Measurements from ENCODE around the gene SF3B4. TPM values are rescaled to one million over a fixed set of nuclear protein-coding genes. Genes with fewer than 3 reads are reported as not detected.

Gene SF3B4
- total and polyA plus RNA-seq, 2 of the 8 experiments (the other 6 are each of a cell fraction or from before 2014, with no cell fraction given): 81.1 to 122 TPM

DNA sequence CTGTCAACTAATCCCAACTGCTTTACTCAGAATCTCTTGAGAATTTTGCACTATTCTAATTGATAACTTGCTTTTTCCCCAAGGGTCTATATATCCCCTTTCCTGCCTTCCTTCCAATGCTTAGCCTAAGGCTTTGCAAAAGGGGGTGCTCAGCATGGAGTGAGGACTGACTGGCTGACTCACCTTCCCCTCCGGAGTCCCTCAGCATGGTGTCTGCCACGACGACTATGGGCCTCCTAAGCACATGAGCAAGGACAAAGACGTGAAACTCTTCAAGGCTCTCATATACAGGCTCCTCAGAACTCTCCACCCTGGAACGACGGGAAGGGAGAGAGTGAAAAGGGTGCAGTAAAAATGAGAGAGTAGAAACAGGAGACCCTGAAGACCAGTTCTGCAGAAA, 22.3 kb upstream of the SF3B4 start:
- WGBS, 2 experiments (ENCODE audit: extremely low coverage in 1 of 2, insufficient coverage in 1 of 2, insufficient read length in 1 of 2, insufficient replicate concordance in 2 of 2, low coverage in 1 of 2, low lambda C conversion rate in 2 of 2, missing lambda C conversion rate in 1 of 2): 78% methylated on average over 6 of the region's 6 CpGs; no CpG with 5 or more reads in 1 of the 2 experiments
- no peak overlapping the region for H3K14ac ChIP-seq (ENCODE audit: insufficient read length)
- no peak overlapping the region for H3K9ac ChIP-seq (replicated peaks in 1 of 4; ENCODE audit: extremely low read depth in 1 of 4, low read depth in 3 of 4, low read length in 3 of 4)
- H3K79me1 ChIP-seq (ENCODE audit: low read depth, low read length): no peaks in the 10 kb centered on the region
- no peak overlapping the region for H2AK5ac ChIP-seq (ENCODE audit: low read depth, low read length)
- H2BK120ac ChIP-seq (replicated peaks; ENCODE audit: low read depth, low read length): no peak overlapping the region
- ChIA-PET CTCF (ENCODE audit: partially characterized antibody) (interaction anchor here (0.9 to 1.4 kb wide), 2 partner anchors 11 to 238 kb away, joined by 4 to 6 read pairs; no protein-coding TSS in a partner anchor), POLR2A (ENCODE audit: partially characterized antibody) (no interaction called here)
- no peak overlapping the region for H3K4me2 ChIP-seq (ENCODE audit: insufficient read depth in 1 of 2, low read depth in 2 of 2, low read length in 2 of 2)
- no peaks in the 10 kb centered on the region for H4K20me1 ChIP-seq (replicated peaks in 1 of 2; ENCODE audit: control insufficient read depth in 1 of 2, insufficient read depth in 2 of 2, low read length in 2 of 2)
- H3K79me2 ChIP-seq (ENCODE audit: control insufficient read depth in 1 of 2, insufficient read depth in 2 of 2, low read length in 2 of 2): no peaks in the 10 kb centered on the region
- no peak overlapping the region for H2AFZ ChIP-seq (ENCODE audit: low read length)
- H4K8ac ChIP-seq (ENCODE audit: extremely low read depth, insufficient read depth, low read length): no peak overlapping the region
- H2BK5ac ChIP-seq (ENCODE audit: low read depth, low read length): no peak overlapping the region
- H3K23me2 ChIP-seq (ENCODE audit: low read depth, low read length): no peaks in the 10 kb centered on the region
- FAIRE-seq (no peak), DNase-seq (ENCODE audit: low read depth in 1 of 2, low spot score in 2 of 2) (no peak)
- H3K4ac ChIP-seq (replicated peaks; ENCODE audit: insufficient read length, low read depth, low read length): no peak overlapping the region
- no peak overlapping the region for H3K27ac ChIP-seq (ENCODE audit: low read depth, low read length)
- H3K23ac ChIP-seq (ENCODE audit: insufficient read length): no peak overlapping the region
- no peaks in the 10 kb centered on the region for H3K27me3 ChIP-seq (replicated peaks in 1 of 4; ENCODE audit: control insufficient read depth in 3 of 4, extremely low read depth in 1 of 4, insufficient read depth in 3 of 4, low read length in 3 of 4)
- H2BK12ac ChIP-seq (ENCODE audit: low read depth, low read length): no peak overlapping the region
- no peaks in the 10 kb centered on the region for H3K9me3 ChIP-seq (ENCODE audit: insufficient read depth in 2 of 2, low read depth in 1 of 2, low read length in 1 of 2)
- H3K18ac ChIP-seq (ENCODE audit: extremely low read depth, low read length): no peak overlapping the region
- TF ChIP-seq, protein P1, sequence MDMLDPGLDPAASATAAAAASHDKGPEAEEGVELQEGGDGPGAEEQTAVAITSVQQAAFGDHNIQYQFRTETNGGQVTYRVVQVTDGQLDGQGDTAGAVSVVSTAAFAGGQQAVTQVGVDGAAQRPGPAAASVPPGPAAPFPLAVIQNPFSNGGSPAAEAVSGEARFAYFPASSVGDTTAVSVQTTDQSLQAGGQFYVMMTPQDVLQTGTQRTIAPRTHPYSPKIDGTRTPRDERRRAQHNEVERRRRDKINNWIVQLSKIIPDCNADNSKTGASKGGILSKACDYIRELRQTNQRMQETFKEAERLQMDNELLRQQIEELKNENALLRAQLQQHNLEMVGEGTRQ (IDR thresholded peaks at IDR 0.05; ENCODE audit: low read length): no peak
- TF ChIP-seq, protein P2, sequence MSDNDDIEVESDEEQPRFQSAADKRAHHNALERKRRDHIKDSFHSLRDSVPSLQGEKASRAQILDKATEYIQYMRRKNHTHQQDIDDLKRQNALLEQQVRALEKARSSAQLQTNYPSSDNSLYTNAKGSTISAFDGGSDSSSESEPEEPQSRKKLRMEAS (IDR thresholded peaks at IDR 0.05): 0 out of 2 replicates have a peak, but pooled peaks have one; percentile 21
- no peak overlapping the region for H4K91ac ChIP-seq (replicated peaks; ENCODE audit: insufficient read length, low read length)
- H2BK15ac ChIP-seq (ENCODE audit: low read length): no peak overlapping the region
- no peak overlapping the region for H3K56ac ChIP-seq (replicated peaks; ENCODE audit: insufficient read length, low read depth, low read length)
- peaks cover 2 to 37% (median 25%) of the 10 kb centered on the region in 4 experiments; a peak in 7 of 8 replicates for H3K36me3 ChIP-seq (ENCODE audit: control insufficient read depth in 2 of 4, insufficient read depth in 4 of 4, low read length in 3 of 4)
- no peak overlapping the region for H3K4me3 ChIP-seq (ENCODE audit: extremely low read depth in 1 of 4, insufficient read depth in 2 of 4, low read depth in 3 of 4, low read length in 4 of 4)
- no peak overlapping the region for H2BK20ac ChIP-seq (ENCODE audit: low read length)
- H4K5ac ChIP-seq (ENCODE audit: insufficient read length, low read depth, low read length): no peak overlapping the region
- H3K4me1 ChIP-seq (replicated peaks in 1 of 4; ENCODE audit: control insufficient read depth in 3 of 4, insufficient read depth in 4 of 4, low read length in 3 of 4): no peaks in the 10 kb centered on the region

Data from H1 (cell line).